Colonic mucosa (tissue), 4 donors: Measurements from ENCODE around the gene ZNF525. TPM values are rescaled to one million over a fixed set of nuclear protein-coding genes. Genes with fewer than 3 reads are reported as not detected.

Experiments
- DNase-seq: peaks from one replicate; pipeline ENCODE4 v3.0.0-alpha.2; 2020
- H3K27ac ChIP-seq: fragments of 200-600 bp; one replicate; pipeline ENCODE4 v1.8.0; 2021
- H3K27me3 ChIP-seq: fragments of 200-600 bp; one replicate; pipeline ENCODE4 v1.8.0; 2021
- H3K36me3 ChIP-seq: fragments of 200-600 bp; one replicate; pipeline ENCODE4 v1.8.0; 2021
- H3K4me1 ChIP-seq: fragments of 200-600 bp; one replicate; pipeline ENCODE4 v1.8.0; 2021; ENCODE audit warnings: mild to moderate bottlenecking
- H3K4me3 ChIP-seq: fragments of 200-600 bp; one replicate; pipeline ENCODE4 v1.8.0; 2021
- H3K9ac ChIP-seq, 2 donors: one replicate each; pipeline ENCODE4 v1.7.0; 2013; ENCODE audit warnings: control low read depth in 2 of 2, low read depth in 2 of 2, low read length in 2 of 2
- H3K9me3 ChIP-seq: fragments of 200-600 bp; one replicate; pipeline ENCODE4 v1.8.0; 2021
- CTCF ChIP-seq: fragments of 200-600 bp; IDR thresholded peaks from one replicate; pipeline ENCODE4 v1.8.0; 2022; ENCODE audit warnings: antibody characterized with exemption, mild to moderate bottlenecking
- intact Hi-C: fragments of 100-400 bp; cut with DNase I; formaldehyde crosslinking; loops from one replicate; pipeline ENCODE4 v1.14.1; 2022
- total RNA-seq, 2 donors: library from RNA; stranded (reverse); fragmentation: NEBNext Ultra II Directional in 1 of 2; extraction: Animal tissue kit (Norgen Biotek cat#: 25700) in 1 of 2; gene quantifications; one replicate each; pipeline ENCODE4 v1.2.1, GENCODE V29; 2021
- donor health status: healthy.
- donor health status: DM: no; HTN: no; CAD: no.
- donor health status: DM: no; HTN: no; CAD: no.

ZNF525 gene
- total RNA-seq, 2 donors from 2014 or later = 9.4 to 13.9 TPM

GRCh38 chr19:53374743-53375142 is 9.2 kb downstream of the ZNF525 start:
- no peak overlapping the region for H3K27ac ChIP-seq
- no peak overlapping the region for H3K9ac ChIP-seq
- no peaks in the 10 kb centered on the region for H3K9me3 ChIP-seq
- no peak for DNase-seq
- intact Hi-C loops = no loop called here
- H3K4me3 ChIP-seq = no peak overlapping the region
- TF ChIP-seq CTCF = no peak
- H3K36me3 ChIP-seq = peaks cover 7% of the 10 kb centered on the region
- H3K27me3 ChIP-seq = no peaks in the 10 kb centered on the region
- H3K4me1 ChIP-seq = no peaks in the 10 kb centered on the region

- H3K9me3 ChIP-seq = peaks cover 4% of the 10 kb centered on the region
- no peak overlapping the region for H3K4me3 ChIP-seq
- no peak for TF ChIP-seq CTCF
- H3K27me3 ChIP-seq = no peaks in the 10 kb centered on the region
- peaks cover 7% of the 10 kb centered on the region for H3K36me3 ChIP-seq
- no peaks in the 10 kb centered on the region for H3K4me1 ChIP-seq
- no peak overlapping the region for H3K9ac ChIP-seq
- DNase-seq = no peak
- no peak overlapping the region for H3K27ac ChIP-seq
- intact Hi-C loops = no loop called here
Measured at GRCh38 chr19:53381376-53381775, 15.9 kb downstream of the ZNF525 start.

- DNase-seq = no peak
- H3K9ac ChIP-seq = no peak overlapping the region
- no peak for TF ChIP-seq CTCF
- H3K4me1 ChIP-seq = no peaks in the 10 kb centered on the region
- intact Hi-C loops = no loop called here
- H3K9me3 ChIP-seq = peaks cover 4% of the 10 kb centered on the region
- no peaks in the 10 kb centered on the region for H3K36me3 ChIP-seq
- no peak overlapping the region for H3K4me3 ChIP-seq
- H3K27me3 ChIP-seq = no peaks in the 10 kb centered on the region
- no peak overlapping the region for H3K27ac ChIP-seq
Measured at GRCh38 chr19:53388168-53388567, 22.7 kb downstream of the ZNF525 start.

GRCh38 chr19:53388904-53389303 is 23.4 kb downstream of the ZNF525 start:
- intact Hi-C loops = no loop called here
- peaks cover 1% of the 10 kb centered on the region for H3K9me3 ChIP-seq
- H3K4me1 ChIP-seq = no peaks in the 10 kb centered on the region
- no peaks in the 10 kb centered on the region for H3K27me3 ChIP-seq
- H3K36me3 ChIP-seq = no peaks in the 10 kb centered on the region
- no peak for DNase-seq
- no peak overlapping the region for H3K9ac ChIP-seq
- no peak for TF ChIP-seq CTCF
- H3K4me3 ChIP-seq = no peak overlapping the region
- no peak overlapping the region for H3K27ac ChIP-seq

- Histone ChIP-seq H3K4me3 (no peak overlapping the region), H3K4me1 (no peaks in the 10 kb centered on the region), H3K9me3 (no peaks in the 10 kb centered on the region), H3K36me3 (no peaks in the 10 kb centered on the region), H3K9ac (no peak overlapping the region), H3K27me3 (no peaks in the 10 kb centered on the region), H3K27ac (no peak overlapping the region)
- TF ChIP-seq CTCF = no peak
- intact Hi-C loops = no loop called here
- no peak for DNase-seq
Measured at GRCh38 chr19:53389571-53389970, 24.1 kb downstream of the ZNF525 start.

GRCh38 chr19:53389978-53390377 is 24.5 kb downstream of the ZNF525 start:
- no peak for DNase-seq
- H3K9me3 ChIP-seq = no peaks in the 10 kb centered on the region

More at GRCh38 chr19:53389978-53390377, 24.5 kb downstream of the ZNF525 start:
- intact Hi-C loops = no loop called here
- Histone ChIP-seq H3K4me3 (no peak overlapping the region), H3K4me1 (no peaks in the 10 kb centered on the region), H3K27me3 (no peaks in the 10 kb centered on the region), H3K27ac (no peak overlapping the region), H3K9ac (no peak overlapping the region), H3K36me3 (no peaks in the 10 kb centered on the region)
- TF ChIP-seq CTCF = no peak
